Upper lobe of left lung (tissue), 6 donors: ENCODE measurements around the gene GNPTG. TPM values are rescaled to one million over a fixed set of nuclear protein-coding genes. Genes with fewer than 3 reads are reported as not detected.

Experiments
- ATAC-seq, 2 donors: fragments of 200-7000 bp; cut with Tn5 transposase; one replicate each; pipeline ENCODE4 v1.9.1; 2022; ENCODE audit warnings: mild to moderate bottlenecking in 2 of 2, moderate library complexity in 2 of 2; ENCODE audit not compliant: low FRiP score in 2 of 2
- DNase-seq, 2 donors: peaks; one replicate each; pipeline ENCODE4 v3.0.0-alpha.2; 2019 to 2020
- H3K27ac ChIP-seq, 4 donors: fragments of 200-600 bp; sonication (generic); one replicate each; pipeline ENCODE4 v1.5.1; 2016 to 2019
- H3K27me3 ChIP-seq, 4 donors: fragments of 200-600 bp; sonication (generic); one replicate each; pipeline ENCODE4 v1.5.1; 2017 to 2019
- H3K36me3 ChIP-seq, 4 donors: fragments of 200-600 bp; sonication (generic); one replicate each; pipeline ENCODE4 v1.5.1; 2016 to 2019
- H3K4me1 ChIP-seq, 4 donors: fragments of 200-600 bp; sonication (generic); one replicate each; pipeline ENCODE4 v1.5.1; 2018 to 2019
- H3K4me3 ChIP-seq, 4 donors: fragments of 200-600 bp; sonication (generic); one replicate each; pipeline ENCODE4 v1.5.1; 2017 to 2019; ENCODE audit warnings: mild to moderate bottlenecking in 2 of 4, moderate library complexity in 1 of 4
- H3K9me3 ChIP-seq, 4 donors: fragments of 200-600 bp; sonication (generic); one replicate each; pipeline ENCODE4 v1.5.1; 2018 to 2019
- EP300 ChIP-seq, 4 donors: sonication (generic); formaldehyde crosslinking; IDR thresholded peaks; one replicate each; pipeline ENCODE4 v1.5.1; 2017; ENCODE audit warnings: antibody characterized with exemption in 4 of 4, control low read depth in 2 of 4
- POLR2A ChIP-seq, 4 donors: fragments of 450-650 bp; IDR thresholded peaks; one replicate each; pipeline ENCODE4 v1.5.1; 2016 to 2017; ENCODE audit warnings: antibody characterized with exemption in 4 of 4, mild to moderate bottlenecking in 2 of 4
- POLR2AphosphoS5 ChIP-seq, 2 donors: sonication (generic); formaldehyde crosslinking; IDR thresholded peaks; one replicate each; pipeline ENCODE4 v1.5.1; 2017; ENCODE audit warnings: antibody characterized with exemption in 2 of 2
- WGBS, 2 donors: methylation state at CpG; one replicate each; pipeline ENCODE4 v1.1.5; 2017 to 2018; 5-methylcytosine and 5-hydroxymethylcytosine counted together
- total RNA-seq, 6 donors: library from RNA; depleted of rRNA in 4 of 6; stranded (reverse); fragments of >200 nt in 4 of 6; gene quantifications; one replicate each; pipeline versions ENCODE4 v1.1.0 to v1.2.1, GENCODE V29; 2016 to 2021
- TF ChIP-seq, protein P1 (sequence below), 6 experiments: fragments of 450-650 bp in 4 of 6; fragments of 200-600 bp in 2 of 6; sonication (generic) in 2 of 6; IDR thresholded peaks; one replicate each; pipeline ENCODE4 v1.5.1; 2016 to 2019; ENCODE audit warnings: antibody characterized with exemption in 6 of 6
- donor health status: DM: no; HTN: no; CAD: no; lungs with moderate emphysema.
- donor health status: DM: no; HTN: yes; CAD: no; lungs with severe emphysema.

The GNPTG gene
- total RNA-seq, 6 donors from 2014 or later = 32.8 to 106 (median 93.0) TPM

DNA sequence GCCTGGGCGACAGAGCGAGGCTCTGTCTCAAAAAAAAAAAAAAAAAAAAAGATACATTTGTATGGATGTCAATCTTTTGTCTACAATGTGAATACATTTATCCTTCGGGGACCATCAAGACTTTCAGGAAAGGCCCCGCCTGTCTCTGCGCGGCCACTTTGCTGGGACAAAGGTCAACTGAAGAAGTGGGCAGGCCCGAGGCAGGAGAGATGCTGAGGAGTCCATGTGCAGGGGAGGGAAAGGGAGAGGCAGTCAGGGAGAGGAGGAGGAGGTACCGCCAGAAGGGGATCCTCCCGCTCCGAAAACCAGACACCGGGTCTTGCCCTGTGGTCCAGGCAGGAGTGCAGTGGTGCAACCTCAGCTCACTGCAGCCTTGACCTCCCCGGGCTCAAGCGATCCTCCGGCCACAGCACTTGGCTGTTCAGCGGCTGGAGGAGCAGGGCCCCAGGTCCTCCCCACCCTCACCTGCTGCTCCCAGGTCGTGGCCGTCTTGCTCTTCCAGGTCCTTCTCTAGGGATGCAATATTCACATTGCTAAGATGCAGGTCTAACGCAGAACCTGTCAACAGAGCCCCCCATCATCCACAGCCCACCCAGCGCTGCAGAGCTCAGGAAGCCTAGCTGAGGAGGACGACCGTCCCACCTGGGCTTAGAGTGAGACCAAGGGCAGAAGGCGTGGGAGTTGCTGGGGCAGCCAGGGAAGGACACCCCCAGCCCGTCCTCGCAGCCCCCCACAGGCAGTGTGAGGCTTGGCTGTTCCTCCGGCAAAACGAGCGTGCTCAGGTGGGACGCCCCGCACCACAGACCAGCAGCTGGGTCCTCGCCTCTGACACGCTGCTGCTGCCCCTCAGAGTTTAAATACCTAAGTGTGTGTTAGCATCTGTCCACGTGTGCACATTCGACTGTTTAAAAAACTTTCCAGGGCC, 19.6 kb downstream of the GNPTG start:
- 92 to 94% methylated on average over 32 to 33 of the region's 33 CpGs for WGBS, 2 donors
- no peak overlapping the region for H3K4me3 ChIP-seq
- no peaks in the 10 kb centered on the region for H3K27me3 ChIP-seq
- TF ChIP-seq POLR2A (IDR thresholded peaks at IDR 0.05) (no peak), EP300 (IDR thresholded peaks at IDR 0.05) (no peak), POLR2AphosphoS5 (IDR thresholded peaks at IDR 0.05) (no peak)
- TF ChIP-seq, protein P1, sequence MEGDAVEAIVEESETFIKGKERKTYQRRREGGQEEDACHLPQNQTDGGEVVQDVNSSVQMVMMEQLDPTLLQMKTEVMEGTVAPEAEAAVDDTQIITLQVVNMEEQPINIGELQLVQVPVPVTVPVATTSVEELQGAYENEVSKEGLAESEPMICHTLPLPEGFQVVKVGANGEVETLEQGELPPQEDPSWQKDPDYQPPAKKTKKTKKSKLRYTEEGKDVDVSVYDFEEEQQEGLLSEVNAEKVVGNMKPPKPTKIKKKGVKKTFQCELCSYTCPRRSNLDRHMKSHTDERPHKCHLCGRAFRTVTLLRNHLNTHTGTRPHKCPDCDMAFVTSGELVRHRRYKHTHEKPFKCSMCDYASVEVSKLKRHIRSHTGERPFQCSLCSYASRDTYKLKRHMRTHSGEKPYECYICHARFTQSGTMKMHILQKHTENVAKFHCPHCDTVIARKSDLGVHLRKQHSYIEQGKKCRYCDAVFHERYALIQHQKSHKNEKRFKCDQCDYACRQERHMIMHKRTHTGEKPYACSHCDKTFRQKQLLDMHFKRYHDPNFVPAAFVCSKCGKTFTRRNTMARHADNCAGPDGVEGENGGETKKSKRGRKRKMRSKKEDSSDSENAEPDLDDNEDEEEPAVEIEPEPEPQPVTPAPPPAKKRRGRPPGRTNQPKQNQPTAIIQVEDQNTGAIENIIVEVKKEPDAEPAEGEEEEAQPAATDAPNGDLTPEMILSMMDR (IDR thresholded peaks at IDR 0.05) = no peak
- DNase-seq (peak in 1 of 2 donors; percentile 63), ATAC-seq (no peak)
- no peaks in the 10 kb centered on the region for H3K9me3 ChIP-seq
- peaks cover 14 to 58% (median 35%) of the 10 kb centered on the region in 4 donors for H3K36me3 ChIP-seq
- no peaks in the 10 kb centered on the region for H3K4me1 ChIP-seq
- no peak overlapping the region for H3K27ac ChIP-seq

GRCh38 chr16:1372292-1372950, 20.7 kb downstream of the GNPTG start:
- H3K4me1 ChIP-seq = no peaks in the 10 kb centered on the region
- H3K9me3 ChIP-seq = no peaks in the 10 kb centered on the region
- H3K4me3 ChIP-seq = no peak overlapping the region
- 96 to 97% methylated on average over 2 to 15 of the region's 21 CpGs for WGBS, 2 donors
- no peak overlapping the region for H3K27ac ChIP-seq
- H3K27me3 ChIP-seq = no peaks in the 10 kb centered on the region
- DNase-seq (peak in 1 of 2 donors; percentile 64), ATAC-seq (no peak)
- TF ChIP-seq POLR2A (IDR thresholded peaks at IDR 0.05) (no peak), POLR2AphosphoS5 (IDR thresholded peaks at IDR 0.05) (no peak), EP300 (IDR thresholded peaks at IDR 0.05) (no peak)
- TF ChIP-seq, protein P1 (IDR thresholded peaks at IDR 0.05) = no peak
- H3K36me3 ChIP-seq = peaks cover 12 to 50% (median 28%) of the 10 kb centered on the region in 4 donors

GRCh38 chr16:1374418-1375297, 22.9 kb downstream of the GNPTG start:
- 92 to 94% methylated on average over 9 to 46 of the region's 46 CpGs for WGBS, 2 donors
- DNase-seq = peak in 1 of 2 donors; percentile 78
- H3K27ac ChIP-seq = no peak overlapping the region
- H3K27me3 ChIP-seq = no peaks in the 10 kb centered on the region
- no peak for TF ChIP-seq EP300 (IDR thresholded peaks at IDR 0.05)
- no peak for TF ChIP-seq POLR2A (IDR thresholded peaks at IDR 0.05)
- TF ChIP-seq, protein P1 (IDR thresholded peaks at IDR 0.05) = no peak
- TF ChIP-seq POLR2AphosphoS5 (IDR thresholded peaks at IDR 0.05) = no peak
- no peak overlapping the region for H3K4me3 ChIP-seq
- H3K4me1 ChIP-seq = peaks cover 9 to 18% (median 17%) of the 10 kb centered on the region in 4 donors
- ATAC-seq = no peak
- H3K9me3 ChIP-seq = no peaks in the 10 kb centered on the region
- H3K36me3 ChIP-seq = peaks cover 11 to 38% (median 21%) of the 10 kb centered on the region in 4 donors

DNA sequence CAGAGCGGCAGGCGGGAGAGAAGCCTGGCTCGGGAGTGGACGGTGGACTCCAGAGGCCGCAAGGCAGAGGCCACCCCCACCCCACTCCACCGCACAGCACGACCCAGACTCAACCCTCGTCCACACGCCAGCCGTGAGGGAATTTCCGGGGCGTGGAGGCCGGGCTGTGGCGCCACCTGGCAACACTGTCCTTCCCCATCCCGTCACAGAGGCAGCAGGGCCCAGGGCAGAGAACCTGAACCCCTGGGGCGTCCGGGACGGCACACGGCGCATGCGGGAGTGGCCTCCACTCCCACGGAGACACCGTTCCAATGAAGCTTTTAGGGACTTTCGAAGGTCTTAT, 23.5 kb downstream of the GNPTG start:
- Histone ChIP-seq H3K4me1 (peaks cover 13 to 24% (median 21%) of the 10 kb centered on the region in 4 donors), H3K9me3 (no peaks in the 10 kb centered on the region), H3K27ac (no peak overlapping the region), H3K27me3 (no peaks in the 10 kb centered on the region), H3K4me3 (no peak overlapping the region), H3K36me3 (peaks cover 5 to 32% (median 16%) of the 10 kb centered on the region in 4 donors)
- TF ChIP-seq POLR2AphosphoS5 (IDR thresholded peaks at IDR 0.05) (no peak), POLR2A (IDR thresholded peaks at IDR 0.05) (no peak), EP300 (IDR thresholded peaks at IDR 0.05) (no peak)
- TF ChIP-seq, protein P1 (IDR thresholded peaks at IDR 0.05) = no peak
- peak in 1 of 2 donors; percentile 81 for DNase-seq
- WGBS, 2 donors = 91 to 93% methylated on average over 11 to 22 of the region's 24 CpGs
- ATAC-seq = no peak
